Mammary epithelial cell (primary cell): Measurements from ENCODE around the gene ITLN2.

ENCODE experiments used
- EZH2 ChIP-seq: IDR thresholded peaks from 2 replicates; pipeline ENCODE4 v1.6.1; 2012; ENCODE audit warnings: low read length, inconsistent platforms, borderline replicate concordance
- TF ChIP-seq, protein P1 (sequence below), 2 donors: IDR thresholded peaks in 1 of 2; conservative IDR thresholded peaks in 1 of 2; 2 replicates each; pipeline ENCODE4 v1.5.1; 2011 to 2012; ENCODE audit warnings: inconsistent platforms in 2 of 2, low read length in 2 of 2, mild to moderate bottlenecking in 2 of 2, control low read depth in 1 of 2, low read depth in 1 of 2; ENCODE audit not compliant: insufficient read depth in 1 of 2; ENCODE audit errors: extremely low read depth in 1 of 2

DNA sequence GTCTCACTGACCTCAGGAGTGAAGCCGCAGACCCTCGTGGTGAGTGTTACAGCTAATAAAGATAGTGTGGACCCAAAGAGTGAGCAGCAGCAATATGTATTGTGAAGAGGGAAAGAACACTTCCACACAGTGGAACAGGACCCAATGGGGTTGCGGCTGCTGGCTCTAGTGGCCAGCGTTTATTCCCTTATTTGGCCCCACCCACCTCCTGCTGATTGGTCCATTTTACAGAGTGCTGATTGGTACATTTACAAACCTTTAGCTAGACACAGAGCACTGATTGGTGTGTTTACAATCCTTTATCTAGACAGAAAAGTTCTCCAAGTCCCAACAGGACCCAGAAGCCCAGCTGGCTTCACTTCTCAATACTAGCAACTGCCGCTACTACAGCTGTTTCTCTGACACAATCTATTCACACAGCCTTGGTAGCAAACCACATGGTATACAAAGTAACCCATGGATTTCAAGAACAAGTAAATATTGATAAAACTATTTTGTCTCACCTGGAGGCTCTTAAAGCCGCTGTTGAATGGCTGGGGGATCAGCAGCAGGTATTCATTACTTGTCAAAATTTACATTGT, 44.3 kb downstream of the ITLN2 start:
- TF ChIP-seq, protein P1, sequence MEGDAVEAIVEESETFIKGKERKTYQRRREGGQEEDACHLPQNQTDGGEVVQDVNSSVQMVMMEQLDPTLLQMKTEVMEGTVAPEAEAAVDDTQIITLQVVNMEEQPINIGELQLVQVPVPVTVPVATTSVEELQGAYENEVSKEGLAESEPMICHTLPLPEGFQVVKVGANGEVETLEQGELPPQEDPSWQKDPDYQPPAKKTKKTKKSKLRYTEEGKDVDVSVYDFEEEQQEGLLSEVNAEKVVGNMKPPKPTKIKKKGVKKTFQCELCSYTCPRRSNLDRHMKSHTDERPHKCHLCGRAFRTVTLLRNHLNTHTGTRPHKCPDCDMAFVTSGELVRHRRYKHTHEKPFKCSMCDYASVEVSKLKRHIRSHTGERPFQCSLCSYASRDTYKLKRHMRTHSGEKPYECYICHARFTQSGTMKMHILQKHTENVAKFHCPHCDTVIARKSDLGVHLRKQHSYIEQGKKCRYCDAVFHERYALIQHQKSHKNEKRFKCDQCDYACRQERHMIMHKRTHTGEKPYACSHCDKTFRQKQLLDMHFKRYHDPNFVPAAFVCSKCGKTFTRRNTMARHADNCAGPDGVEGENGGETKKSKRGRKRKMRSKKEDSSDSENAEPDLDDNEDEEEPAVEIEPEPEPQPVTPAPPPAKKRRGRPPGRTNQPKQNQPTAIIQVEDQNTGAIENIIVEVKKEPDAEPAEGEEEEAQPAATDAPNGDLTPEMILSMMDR (conservative IDR thresholded peaks at IDR 0.05 in 1 of 2, IDR thresholded peaks at IDR 0.05 in 1 of 2; ENCODE audit: extremely low read depth in 1 of 2, insufficient read depth in 1 of 2, low read depth in 1 of 2, low read length in 2 of 2): no peak
- no peak for TF ChIP-seq EZH2
